Measurements from ENCODE around the gene TTC9B. TPM values are rescaled to one million over a fixed set of nuclear protein-coding genes. Genes with fewer than 3 reads are reported as not detected.

Gene TTC9B
- polyA plus RNA-seq, 2 of the 4 experiments (the other 2 are of a cell fraction): not detected

GRCh38 chr19:40244579-40245317 lies 26.6 kb upstream of the TTC9B start:
- Histone ChIP-seq H3K27ac (no peak overlapping the region), H3K4me3 (no peak overlapping the region), H3K4me1 (no peaks in the 10 kb centered on the region), H3K9me3 (no peaks in the 10 kb centered on the region), H3K4me2 (no peak overlapping the region)
- ChIA-PET CTCF (interaction anchor here (0.6 to 1.8 kb wide), 4 partner anchors 11 to 81 kb away, joined by 3 to 5 read pairs (median 3); no protein-coding TSS in a partner anchor), POLR2A (no interaction called here)
- FAIRE-seq: peak; percentile 63
- WGBS (ENCODE audit: missing lambda C conversion rate): 86% methylated on average over 12 of the region's 12 CpGs
- ATAC-seq: no peak
- DNase-seq (ENCODE audit: low read depth in 1 of 2, low spot score in 1 of 2): no peak
- no peak for TF ChIP-seq CTCF (IDR thresholded peaks at IDR 0.05)
- no peak for TF ChIP-seq CHD2 (IDR thresholded peaks at IDR 0.05; ENCODE audit: low read length, partially characterized antibody)
- TF ChIP-seq RAD21 (conservative IDR thresholded peaks at IDR 0.05 in 1 of 2, IDR thresholded peaks at IDR 0.05 in 1 of 2): no peak
- no peak for TF ChIP-seq SMC3 (IDR thresholded peaks at IDR 0.05)
- TF ChIP-seq EP300 (IDR thresholded peaks at IDR 0.05): no peak
- TF ChIP-seq KDM1A (IDR thresholded peaks at IDR 0.05; ENCODE audit: low read depth): no peak
- no peak for TF ChIP-seq ELK1 (IDR thresholded peaks at IDR 0.05; ENCODE audit: low read depth, low read length)
- no peak for TF ChIP-seq HMGXB4 (CRISPR knock-in tag; IDR thresholded peaks at IDR 0.05; ENCODE audit: borderline replicate concordance)
- TF ChIP-seq ZFP36 (IDR thresholded peaks at IDR 0.05; ENCODE audit: borderline replicate concordance, partially characterized antibody): no peak
- no peak for TF ChIP-seq RARB (CRISPR knock-in tag; IDR thresholded peaks at IDR 0.05)
- TF ChIP-seq ATOH8 (CRISPR knock-in tag; IDR thresholded peaks at IDR 0.05; ENCODE audit: low read depth): no peak

- FAIRE-seq (no peak), ATAC-seq (no peak), DNase-seq (ENCODE audit: low read depth in 1 of 2, low spot score in 1 of 2) (no peak)
- Histone ChIP-seq H3K27ac (no peak overlapping the region), H3K9me3 (no peaks in the 10 kb centered on the region), H3K4me1 (no peaks in the 10 kb centered on the region), H3K4me3 (no peak overlapping the region), H3K4me2 (no peak overlapping the region)
- 86% methylated on average over 2 of the region's 2 CpGs for WGBS (ENCODE audit: missing lambda C conversion rate)
- POLR2A ChIA-PET: no interaction called here
- CTCF ChIA-PET: interaction anchor here (0.6 to 1.8 kb wide), 10 partner anchors 10 to 1464 kb away, joined by 3 to 8 read pairs (median 4); no protein-coding TSS in a partner anchor
- no peak for TF ChIP-seq REST (IDR thresholded peaks at IDR 0.05)
- TF ChIP-seq ESRRA (IDR thresholded peaks at IDR 0.05; ENCODE audit: borderline replicate concordance, low read length): no peak
- no peak for TF ChIP-seq CHD2 (IDR thresholded peaks at IDR 0.05; ENCODE audit: low read length, partially characterized antibody)
- TF ChIP-seq KDM5A (IDR thresholded peaks at IDR 0.05): no peak
- TF ChIP-seq CBX2 (IDR thresholded peaks at IDR 0.05; ENCODE audit: borderline replicate concordance, low read depth): no peak
- TF ChIP-seq POLR2A (IDR thresholded peaks at IDR 0.05; ENCODE audit: low read length): no peak
- TF ChIP-seq ZNF302 (CRISPR knock-in tag; IDR thresholded peaks at IDR 0.05): no peak
- TF ChIP-seq JUNB (IDR thresholded peaks at IDR 0.05): no peak
Measured at GRCh38 chr19:40243181-40243580, 25.0 kb upstream of the TTC9B start.

Measured in A549 (cell line).